A673 (cell line): ENCODE data around the gene ZC3H12D. TPM values are rescaled to one million over a fixed set of nuclear protein-coding genes. Genes with fewer than 3 reads are reported as not detected.

Experiments
- BruUV-seq: library from RNA; stranded (reverse); fragments of 400-500 nt; replicated peaks from 2 replicates; lab custom pipeline; 2021; lab: Mats Ljungman, UMichigan
- CTCF ChIA-PET: fragments of 300-600 bp; sonication (Branson Sonifier 250); formaldehyde crosslinking; loops from one replicate; lab custom pipeline; 2022; ENCODE audit warnings: antibody characterized with exemption; lab: Charles Lee
- POLR2A ChIA-PET: fragments of 300-600 bp; sonication (Branson Sonifier 250); formaldehyde crosslinking; loops from one replicate; lab custom pipeline; 2022; ENCODE audit warnings: antibody characterized with exemption; ENCODE audit not compliant: low non-redundant PET; lab: Charles Lee
- DNase-seq: peaks from one replicate; pipeline ENCODE4 v3.0.0-alpha.2; 2015; ENCODE audit warnings: low spot score
- H3K27ac ChIP-seq: fragments of 200-600 bp; sonication (generic); 2 replicates; pipeline ENCODE4 v1.5.1; 2016; ENCODE audit warnings: mixed run types, low read depth, mild to moderate bottlenecking, mixed read lengths, antibody characterized with exemption, low read length; ENCODE audit not compliant: poor library complexity, severe bottlenecking
- H3K27me3 ChIP-seq: fragments of 200-600 bp; sonication (generic); replicated peaks from 2 replicates; pipeline ENCODE4 v1.6.1; 2017; ENCODE audit warnings: mixed run types, low read depth, mild to moderate bottlenecking, mixed read lengths, antibody characterized with exemption, low read length; ENCODE audit not compliant: insufficient read depth, poor library complexity
- H3K36me3 ChIP-seq: fragments of 200-600 bp; sonication (generic); 2 replicates; pipeline ENCODE4 v1.6.1; 2016; ENCODE audit warnings: mixed run types, mild to moderate bottlenecking, mixed read lengths, antibody characterized with exemption, low read length; ENCODE audit not compliant: insufficient read depth, poor library complexity, severe bottlenecking
- H3K4me1 ChIP-seq: fragments of 200-600 bp; sonication (generic); 2 replicates; pipeline ENCODE4 v1.6.1; 2017; ENCODE audit warnings: mixed run types, mild to moderate bottlenecking, mixed read lengths, antibody characterized with exemption, low read length; ENCODE audit not compliant: insufficient read depth, poor library complexity, severe bottlenecking
- H3K4me3 ChIP-seq: fragments of 200-600 bp; sonication (generic); 2 replicates; pipeline ENCODE4 v1.5.1; 2016; ENCODE audit warnings: low read depth, mixed run types, mild to moderate bottlenecking, mixed read lengths, low read length; ENCODE audit not compliant: poor library complexity, severe bottlenecking
- H3K9me3 ChIP-seq: fragments of 200-600 bp; sonication (generic); 2 replicates; pipeline ENCODE4 v1.6.1; 2016; ENCODE audit warnings: mixed run types, low read depth, mild to moderate bottlenecking, mixed read lengths, antibody characterized with exemption, low read length; ENCODE audit not compliant: poor library complexity, severe bottlenecking
- EZH2 ChIP-seq: fragments of 200-600 bp; sonication (generic); IDR thresholded peaks from 2 replicates; pipeline ENCODE4 v1.6.1; 2017; ENCODE audit warnings: borderline replicate concordance, low read depth, mild to moderate bottlenecking, mixed read lengths, antibody characterized with exemption, low read length; ENCODE audit not compliant: poor library complexity, severe bottlenecking
- intact Hi-C: fragments of 100-400 bp; cut with micrococcal nuclease; formaldehyde crosslinking; loops from one replicate; pipeline ENCODE4 v1.10.0; 2022; ENCODE audit not compliant: unreplicated experiment
- total RNA-seq: library from RNA; stranded (reverse); gene quantifications from 2 replicates; pipeline ENCODE4 v1.2.3, GENCODE V29; 2021
- TF ChIP-seq, protein P1 (sequence below): fragments of 300-800, 200-600 bp; sonication (generic); conservative IDR thresholded peaks from 2 replicates; pipeline ENCODE4 v1.5.1; 2017; ENCODE audit warnings: low read depth, mild to moderate bottlenecking, antibody characterized with exemption, low read length, moderate library complexity, mixed read lengths

Gene ZC3H12D
- total RNA-seq, 1 experiment from 2014 or later = 0.30 TPM

GRCh38 chr6:149433405-149433804 lies 51.4 kb downstream of the ZC3H12D start:
- intact Hi-C loops = loop anchor here (5.0 kb wide), 1 partner anchor 84 kb away; no protein-coding TSS in a partner anchor
- no peak for TF ChIP-seq EZH2
- TF ChIP-seq, protein P1, sequence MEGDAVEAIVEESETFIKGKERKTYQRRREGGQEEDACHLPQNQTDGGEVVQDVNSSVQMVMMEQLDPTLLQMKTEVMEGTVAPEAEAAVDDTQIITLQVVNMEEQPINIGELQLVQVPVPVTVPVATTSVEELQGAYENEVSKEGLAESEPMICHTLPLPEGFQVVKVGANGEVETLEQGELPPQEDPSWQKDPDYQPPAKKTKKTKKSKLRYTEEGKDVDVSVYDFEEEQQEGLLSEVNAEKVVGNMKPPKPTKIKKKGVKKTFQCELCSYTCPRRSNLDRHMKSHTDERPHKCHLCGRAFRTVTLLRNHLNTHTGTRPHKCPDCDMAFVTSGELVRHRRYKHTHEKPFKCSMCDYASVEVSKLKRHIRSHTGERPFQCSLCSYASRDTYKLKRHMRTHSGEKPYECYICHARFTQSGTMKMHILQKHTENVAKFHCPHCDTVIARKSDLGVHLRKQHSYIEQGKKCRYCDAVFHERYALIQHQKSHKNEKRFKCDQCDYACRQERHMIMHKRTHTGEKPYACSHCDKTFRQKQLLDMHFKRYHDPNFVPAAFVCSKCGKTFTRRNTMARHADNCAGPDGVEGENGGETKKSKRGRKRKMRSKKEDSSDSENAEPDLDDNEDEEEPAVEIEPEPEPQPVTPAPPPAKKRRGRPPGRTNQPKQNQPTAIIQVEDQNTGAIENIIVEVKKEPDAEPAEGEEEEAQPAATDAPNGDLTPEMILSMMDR = no peak
- POLR2A ChIA-PET = no interaction called here

DNA sequence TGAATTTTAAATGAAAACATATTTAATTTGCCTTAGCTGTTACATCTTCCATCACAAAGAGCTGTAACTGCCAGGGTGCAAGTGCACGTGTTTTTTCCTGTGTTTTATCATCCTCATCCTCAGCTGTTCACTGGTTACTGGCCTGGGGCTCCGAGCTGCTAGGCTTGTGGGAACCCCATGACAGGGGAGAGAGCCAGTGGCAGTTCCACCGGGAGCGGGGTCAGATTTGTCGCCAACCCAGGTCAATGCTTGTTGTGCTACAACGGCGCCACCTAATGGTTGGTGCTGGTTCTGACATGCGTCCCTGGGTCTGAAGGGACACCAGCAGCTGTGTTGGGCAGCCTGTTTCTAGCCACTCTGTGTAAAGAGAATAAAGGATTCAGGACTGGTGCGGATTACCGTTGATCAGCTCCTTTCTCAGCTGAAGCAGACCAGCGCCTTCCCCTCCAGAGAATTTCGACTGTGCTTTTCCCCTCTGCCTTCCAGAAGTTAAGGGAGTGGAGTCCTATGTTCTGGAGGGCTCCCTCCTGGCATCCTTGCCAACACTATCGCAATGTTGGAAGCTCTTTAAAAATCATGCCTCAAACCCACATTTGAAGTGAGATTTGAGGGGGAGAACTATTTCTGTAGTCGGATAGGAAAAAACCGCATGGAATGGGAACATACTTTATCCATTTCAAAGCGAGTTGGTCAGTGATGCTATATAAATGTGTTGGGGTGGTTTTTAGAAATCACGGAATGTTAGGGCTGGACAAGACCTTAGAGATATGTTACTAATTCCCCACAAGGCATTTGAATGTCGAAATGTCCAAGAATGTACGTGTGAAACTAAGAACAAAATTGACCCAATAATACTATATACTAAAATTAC lies 52.7 kb downstream of the ZC3H12D start:
- H3K36me3 ChIP-seq = no peaks in the 10 kb centered on the region
- no peak for TF ChIP-seq EZH2
- TF ChIP-seq, protein P1 = peak; percentile 94
- no TSS peak for BruUV-seq
- intact Hi-C loops = loop anchor here (1.0 to 5.0 kb wide), 4 partner anchors 85 to 404 kb away; no protein-coding TSS in a partner anchor
- no peak overlapping the region for H3K27ac ChIP-seq
- H3K4me3 ChIP-seq = no peak overlapping the region
- DNase-seq = peak; percentile 83
- no peaks in the 10 kb centered on the region for H3K9me3 ChIP-seq
- no peaks in the 10 kb centered on the region for H3K27me3 ChIP-seq
- ChIA-PET POLR2A (no interaction called here), CTCF (interaction anchor here (0.6 to 3.4 kb wide), 8 partner anchors 242 to 403 kb away, joined by 3 to 20 read pairs (median 4); no protein-coding TSS in a partner anchor)
- H3K4me1 ChIP-seq = no peaks in the 10 kb centered on the region

More at GRCh38 chr6:149433405-149433804, 51.4 kb downstream of the ZC3H12D start:
- CTCF ChIA-PET = interaction anchor here (3.4 kb wide), 1 partner anchor 351 kb away, joined by 20 read pairs; no protein-coding TSS in a partner anchor
- no TSS peak for BruUV-seq
- no peak overlapping the region for H3K4me3 ChIP-seq
- H3K9me3 ChIP-seq = no peaks in the 10 kb centered on the region
- H3K27me3 ChIP-seq = no peaks in the 10 kb centered on the region
- no peaks in the 10 kb centered on the region for H3K36me3 ChIP-seq
- H3K27ac ChIP-seq = no peak overlapping the region
- no peaks in the 10 kb centered on the region for H3K4me1 ChIP-seq
- no peak for DNase-seq

DNA sequence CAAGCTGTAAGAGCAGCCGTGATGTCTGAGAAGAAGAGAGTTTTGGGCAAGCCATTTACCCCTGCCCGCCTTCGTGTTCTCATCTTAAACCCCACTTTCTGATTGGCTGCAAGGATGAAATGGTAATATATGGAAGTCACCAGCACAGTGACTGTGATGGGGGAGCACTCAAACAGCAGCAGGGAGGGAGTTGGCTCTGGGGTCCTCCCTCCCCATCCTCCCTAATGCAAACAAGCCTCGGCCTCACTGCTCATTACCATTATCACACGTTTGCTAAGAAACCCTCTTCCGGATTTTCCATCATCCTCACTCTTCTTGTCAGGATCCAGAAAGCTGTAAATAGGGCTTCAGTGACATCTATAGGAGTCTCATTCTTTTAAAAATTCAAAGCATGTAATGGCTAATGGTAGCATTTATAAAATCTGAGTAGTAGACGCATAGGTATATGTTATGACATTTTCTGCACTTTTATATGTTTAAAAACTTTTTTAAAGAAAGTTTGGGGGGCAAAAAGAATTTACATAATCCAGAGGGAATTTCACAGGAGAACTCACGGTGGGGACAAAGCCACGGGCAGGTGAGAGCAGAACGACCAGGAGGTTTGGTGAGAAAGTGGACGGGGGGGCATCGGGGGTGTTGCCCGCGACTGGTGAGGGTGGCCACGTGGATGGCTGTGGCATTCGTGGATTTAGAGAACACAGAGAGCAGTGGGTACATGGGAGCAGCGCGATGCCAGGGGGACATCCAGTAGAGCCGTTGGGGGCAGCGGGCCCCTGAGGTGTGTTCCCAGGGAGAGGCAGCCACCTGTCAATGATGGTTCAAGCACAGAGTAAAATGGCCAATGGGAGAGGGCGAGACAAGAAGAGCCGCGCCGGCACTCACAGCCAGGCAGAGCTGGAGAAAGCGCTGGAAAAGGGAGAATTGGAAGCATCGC lies 55.1 kb downstream of the ZC3H12D start:
- Histone ChIP-seq H3K27ac (no peak overlapping the region), H3K36me3 (no peaks in the 10 kb centered on the region), H3K9me3 (no peaks in the 10 kb centered on the region), H3K4me3 (no peak overlapping the region), H3K27me3 (no peaks in the 10 kb centered on the region), H3K4me1 (no peaks in the 10 kb centered on the region)
- BruUV-seq = no TSS peak
- CTCF ChIA-PET = no interaction called here
- intact Hi-C loops = loop anchor here (5.0 kb wide), 1 partner anchor 88 kb away; no protein-coding TSS in a partner anchor
- POLR2A ChIA-PET = no interaction called here
- peak; percentile 12 for DNase-seq
- TF ChIP-seq EZH2 = no peak
- TF ChIP-seq, protein P1 = peak; percentile 24; the same call in 1 of the 2 replicates
